Ureter (tissue), 1 donor: ENCODE measurements around the gene CLASP1. TPM values are rescaled to one million over a fixed set of nuclear protein-coding genes. Genes with fewer than 3 reads are reported as not detected.

Source experiments
- DNase-seq: peaks from one replicate; pipeline ENCODE4 v3.0.0-alpha.2; 2020; ENCODE audit warnings: low spot score
- total RNA-seq: library from RNA; stranded (reverse); gene quantifications from one replicate; pipeline ENCODE4 v1.2.4, GENCODE V29; 2023
- donor health status: DM: yes; HTN: yes; CAD: no.

CLASP1 gene
- total RNA-seq, 1 donor from 2014 or later, result 74.8 TPM

DNA sequence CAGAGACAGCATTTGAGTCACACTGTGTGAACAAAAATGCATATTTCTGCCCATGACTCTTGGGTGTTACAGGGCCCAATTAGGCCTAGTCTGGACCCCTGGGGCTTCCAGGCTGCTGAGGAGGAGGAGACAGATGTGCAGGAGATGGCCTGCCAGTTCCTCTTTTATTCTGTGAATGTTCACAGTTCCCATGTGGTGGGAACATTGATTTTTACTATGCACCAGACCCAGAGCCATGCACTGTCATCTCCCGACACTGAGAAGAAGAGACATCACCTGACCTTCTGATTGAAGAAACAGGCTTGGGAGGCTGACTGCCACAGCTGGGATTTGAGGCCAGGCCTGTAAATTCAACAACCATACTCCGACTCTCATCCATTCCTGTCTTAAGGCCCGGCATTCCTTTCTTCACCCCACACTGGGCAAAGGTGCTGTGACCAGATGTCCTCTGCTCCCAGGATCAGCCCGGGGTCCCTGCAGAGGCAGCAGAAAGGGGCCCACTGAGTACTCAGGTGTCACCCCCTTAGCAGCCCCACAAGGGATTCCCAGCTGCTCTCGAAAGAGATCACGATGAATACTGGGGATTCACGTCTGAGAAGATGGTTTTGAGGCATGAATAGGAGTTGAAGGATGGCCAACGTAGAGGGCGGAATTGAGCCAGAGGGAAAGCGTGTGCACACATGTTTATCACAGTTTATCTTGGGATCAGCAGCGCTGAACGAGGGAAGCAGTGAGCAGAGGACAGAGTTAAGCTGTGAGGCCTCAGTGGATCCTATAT is 360.6 kb downstream of the CLASP1 start:
- no peak for DNase-seq

DNA sequence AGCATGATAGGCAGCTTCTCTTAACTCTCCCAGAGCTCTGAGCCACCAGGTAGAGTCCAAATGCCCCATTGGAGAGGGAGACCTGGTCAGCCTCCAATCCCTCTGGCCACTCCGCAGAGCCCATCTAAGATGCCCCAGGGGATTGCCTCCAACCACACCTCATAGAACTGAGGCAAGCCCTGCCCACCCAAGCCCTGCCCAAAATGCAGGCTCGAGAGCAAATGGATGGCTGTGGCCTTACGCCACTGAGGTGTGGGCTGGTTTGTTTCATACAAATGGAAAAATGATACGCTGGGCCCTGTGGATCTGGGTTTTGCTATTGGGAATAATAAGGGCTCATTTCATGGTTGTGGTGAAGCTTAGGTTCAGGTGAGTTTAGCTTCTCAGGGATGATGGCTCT is 361.3 kb downstream of the CLASP1 start:
- no peak for DNase-seq

Other genes with a start within 250 kb of the CLASP1 start
- gene RNU4ATAC, start 118.6 kb downstream of the CLASP1 start, total RNA-seq, result not detected
- gene NIFK, start 87.4 kb upstream of the CLASP1 start, total RNA-seq, result 92.3 TPM
- gene TSN, start 106.2 kb upstream of the CLASP1 start, total RNA-seq, result 66.6 TPM